ENCODE measurements around the gene RNASEH2B. TPM values are rescaled to one million over a fixed set of nuclear protein-coding genes. Genes with fewer than 3 reads are reported as not detected.

Gene RNASEH2B, protein sequence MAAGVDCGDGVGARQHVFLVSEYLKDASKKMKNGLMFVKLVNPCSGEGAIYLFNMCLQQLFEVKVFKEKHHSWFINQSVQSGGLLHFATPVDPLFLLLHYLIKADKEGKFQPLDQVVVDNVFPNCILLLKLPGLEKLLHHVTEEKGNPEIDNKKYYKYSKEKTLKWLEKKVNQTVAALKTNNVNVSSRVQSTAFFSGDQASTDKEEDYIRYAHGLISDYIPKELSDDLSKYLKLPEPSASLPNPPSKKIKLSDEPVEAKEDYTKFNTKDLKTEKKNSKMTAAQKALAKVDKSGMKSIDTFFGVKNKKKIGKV
- 10 to 100 TPM; 19.7 to 43.1 (median 33.8) TPM for polyA plus RNA-seq
- long read RNA-seq, donor 1: 0 reads
- long read RNA-seq, donor 2, full-length matches to known transcripts: 8 of 8 reads
- long read RNA-seq, donor 2, partial matches to known transcripts: 0 of 8 reads
- long read RNA-seq, donor 2, other reads (novel, unspliced or antisense): 0 of 8 reads
- long read RNA-seq, donor 3, full-length matches to known transcripts: 10 of 10 reads
- long read RNA-seq, donor 3, partial matches to known transcripts: 0 of 10 reads
- long read RNA-seq, donor 3, other reads (novel, unspliced or antisense): 0 of 10 reads
- long read RNA-seq, donor 4: 0 reads
- long read RNA-seq, donor 5, full-length matches to known transcripts: 1 of 1 reads
- long read RNA-seq, donor 5, partial matches to known transcripts: 0 of 1 reads
- long read RNA-seq, donor 5, other reads (novel, unspliced or antisense): 0 of 1 reads
- long read RNA-seq, donor 6, transcript RNASEH2B-201 (11 exons, 1,629 nt): major isoform, 5 of 11 reads
- long read RNA-seq, donor 6, partial matches to known transcripts: 0 of 11 reads
- long read RNA-seq, donor 6, other reads (novel, unspliced or antisense): 0 of 11 reads
- long read RNA-seq, donor 7: 0 reads
- long read RNA-seq, donor 8, partial matches to known transcripts: 0 of 1 reads
- long read RNA-seq, donor 8, other reads (novel, unspliced or antisense): 0 of 1 reads
- long read RNA-seq, donor 9, partial matches to known transcripts: 0 of 4 reads
- long read RNA-seq, donor 9, other reads (novel, unspliced or antisense): 0 of 4 reads
- long read RNA-seq, donor 10, full-length matches to known transcripts: 21 of 21 reads
- long read RNA-seq, donor 10, partial matches to known transcripts: 0 of 21 reads
- long read RNA-seq, donor 10, other reads (novel, unspliced or antisense): 0 of 21 reads

DNA sequence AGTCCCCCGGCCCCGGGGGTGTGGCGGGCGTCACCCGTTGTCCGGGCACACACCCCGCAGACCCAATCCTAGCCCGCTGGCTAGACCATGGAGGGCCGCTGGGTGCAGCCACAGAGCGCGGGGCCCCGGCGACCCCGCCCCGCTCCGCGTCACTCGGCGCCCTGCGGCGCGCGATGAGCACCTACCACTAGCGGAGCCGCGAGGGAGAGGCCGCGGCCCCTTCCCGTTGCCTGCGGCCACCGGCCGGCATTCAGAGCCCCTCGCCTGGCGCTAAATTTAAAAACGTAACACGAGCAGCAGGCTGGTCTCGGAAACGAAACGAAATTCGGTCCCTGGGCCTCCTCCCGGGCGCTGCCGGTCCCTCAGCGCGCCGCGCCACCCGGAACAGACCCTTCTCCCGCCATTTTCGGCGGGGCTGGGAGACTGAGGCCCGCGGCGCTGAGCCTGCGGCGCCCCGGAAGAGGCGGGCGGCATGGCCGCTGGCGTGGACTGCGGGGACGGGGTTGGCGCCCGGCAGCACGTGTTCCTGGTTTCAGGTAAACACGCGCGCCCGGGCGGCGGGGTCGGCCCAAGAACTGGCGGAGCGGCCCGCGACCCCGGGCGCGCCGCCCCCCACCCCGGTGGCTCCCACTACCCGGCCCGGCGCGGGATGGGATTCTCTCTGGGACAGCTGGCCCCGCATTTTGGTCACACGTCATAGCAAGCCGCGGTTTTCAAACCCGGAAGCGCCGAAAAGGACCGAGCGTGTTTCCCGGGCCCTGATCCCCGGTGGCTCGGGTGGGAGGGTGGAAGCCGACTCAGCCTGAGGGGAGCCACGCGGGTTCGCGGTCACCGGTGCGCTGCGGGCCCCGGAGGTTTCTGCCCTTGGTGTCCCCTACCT lies at the start of gene RNASEH2B:
Gene RNASEH2B, plus strand, starts transcription at position 187 of the 880 bp plus-strand sequence. Its CDS starts 286 bp downstream, at position 473.
- FAIRE-seq (no peak), DNase-seq (peak; percentile 69 to 88)
- peaks cover 0 to 17% (median 5%) of the 10 kb centered on the region in 3 donors for H3K4me1 ChIP-seq (ENCODE audit: control insufficient read depth in 3 of 3, insufficient read depth in 2 of 3, low read depth in 1 of 3, low read length in 2 of 3)
- peak within 1 kb of the TSS; percentile 84 to 96 (median 89) for H3K27ac ChIP-seq (ENCODE audit: low read depth in 1 of 3, low read length in 2 of 3)
- WGBS, 3 donors: 0% methylated on average over 86 to 107 of the region's 107 CpGs
- H3K4me3 ChIP-seq (ENCODE audit: low read depth in 1 of 3, low read length in 3 of 3): peak within 1 kb of the TSS; percentile 74 to 95 (median 75)
- no peaks in the 10 kb centered on the region for H3K9me3 ChIP-seq (ENCODE audit: control insufficient read depth in 2 of 2, insufficient read depth in 1 of 2, low read depth in 1 of 2, low read length in 1 of 2)
- no peaks in the 10 kb centered on the region for H3K27me3 ChIP-seq (ENCODE audit: control insufficient read depth in 3 of 3, insufficient read depth in 3 of 3, low read length in 3 of 3)
- no peaks in the 10 kb centered on the region for H3K36me3 ChIP-seq (ENCODE audit: control insufficient read depth in 3 of 3, insufficient read depth in 2 of 3, low read depth in 1 of 3, low read length in 3 of 3)

DNA sequence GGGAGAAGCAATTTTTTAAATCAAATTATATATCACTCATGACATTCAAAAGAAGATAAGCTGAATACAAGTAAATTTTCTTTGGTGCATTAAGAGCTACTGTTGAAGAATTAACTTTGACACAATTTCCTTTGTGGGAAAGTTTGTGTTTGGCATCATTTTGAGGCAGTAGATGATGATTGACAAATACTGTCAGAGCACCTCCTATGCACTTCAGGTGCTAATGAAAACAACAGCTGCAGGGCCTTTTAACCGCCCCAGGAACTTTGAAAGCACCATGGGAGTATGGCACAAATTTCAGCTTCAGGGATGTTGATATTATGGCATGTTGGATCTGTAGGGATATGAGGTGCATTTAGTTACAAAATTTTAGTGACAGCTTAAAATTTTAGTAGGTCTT lies 45.1 kb upstream of the RNASEH2B start:
- H3K9me3 ChIP-seq (ENCODE audit: control insufficient read depth in 2 of 2, insufficient read depth in 1 of 2, low read depth in 1 of 2, low read length in 1 of 2): no peaks in the 10 kb centered on the region
- no peaks in the 10 kb centered on the region for H3K36me3 ChIP-seq (ENCODE audit: control insufficient read depth in 3 of 3, insufficient read depth in 2 of 3, low read depth in 1 of 3, low read length in 3 of 3)
- FAIRE-seq (no peak), DNase-seq (no peak)
- H3K4me1 ChIP-seq (ENCODE audit: control insufficient read depth in 3 of 3, insufficient read depth in 2 of 3, low read depth in 1 of 3, low read length in 2 of 3): no peaks in the 10 kb centered on the region
- peaks cover 0 to 2% (median 0%) of the 10 kb centered on the region in 3 donors for H3K27me3 ChIP-seq (ENCODE audit: control insufficient read depth in 3 of 3, insufficient read depth in 3 of 3, low read length in 3 of 3)
- 90 to 99% (median 94%) methylated on average over 1 of the region's 1 CpG for WGBS, 3 donors
- no peak overlapping the region for H3K27ac ChIP-seq (ENCODE audit: low read depth in 1 of 3, low read length in 2 of 3)
- H3K4me3 ChIP-seq (ENCODE audit: low read depth in 1 of 3, low read length in 3 of 3): no peak overlapping the region

DNA sequence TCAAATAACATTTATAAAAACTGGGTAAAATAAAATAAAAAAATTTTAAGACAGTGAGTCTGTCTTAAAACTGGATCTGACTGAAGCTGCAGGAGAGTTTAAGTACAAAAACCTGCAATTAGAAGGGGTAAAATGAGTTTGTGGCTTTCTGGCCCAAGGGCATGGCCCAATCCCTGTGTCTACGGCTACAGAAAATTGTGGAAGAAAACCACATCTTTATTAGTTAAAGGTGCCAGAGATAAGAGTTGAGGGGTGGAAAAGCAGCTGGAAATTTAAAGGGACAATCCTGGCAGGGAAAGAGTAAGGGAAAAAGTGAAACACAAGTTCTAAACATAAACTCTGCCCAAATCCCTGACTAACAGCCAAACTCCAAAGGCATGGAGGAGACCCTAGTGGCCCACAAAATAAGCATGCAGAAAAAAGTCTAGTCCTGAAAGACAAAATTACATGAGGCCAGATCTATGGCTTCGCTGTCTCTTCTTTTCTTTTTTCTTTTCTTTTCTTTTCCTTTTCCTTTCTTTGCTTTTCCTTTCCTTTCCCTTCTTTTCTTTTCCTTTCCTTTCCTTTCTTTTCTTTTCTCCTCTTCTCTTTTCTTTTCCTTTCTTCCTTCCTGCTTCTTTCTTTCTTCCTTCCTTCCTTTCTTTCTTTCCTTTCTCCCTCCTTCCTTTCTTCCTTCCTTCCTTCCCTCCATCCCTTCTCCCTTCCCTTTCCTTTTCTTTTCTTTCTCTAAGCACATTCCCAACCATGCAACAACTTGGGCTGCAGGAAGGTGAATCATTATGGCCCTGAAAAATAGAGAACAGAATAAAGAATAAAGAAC lies 42.6 kb upstream of the RNASEH2B start:
- H3K36me3 ChIP-seq (ENCODE audit: control insufficient read depth in 3 of 3, insufficient read depth in 2 of 3, low read depth in 1 of 3, low read length in 3 of 3): no peaks in the 10 kb centered on the region
- no peak overlapping the region for H3K27ac ChIP-seq (ENCODE audit: low read depth in 1 of 3, low read length in 2 of 3)
- no peak for FAIRE-seq

DNA sequence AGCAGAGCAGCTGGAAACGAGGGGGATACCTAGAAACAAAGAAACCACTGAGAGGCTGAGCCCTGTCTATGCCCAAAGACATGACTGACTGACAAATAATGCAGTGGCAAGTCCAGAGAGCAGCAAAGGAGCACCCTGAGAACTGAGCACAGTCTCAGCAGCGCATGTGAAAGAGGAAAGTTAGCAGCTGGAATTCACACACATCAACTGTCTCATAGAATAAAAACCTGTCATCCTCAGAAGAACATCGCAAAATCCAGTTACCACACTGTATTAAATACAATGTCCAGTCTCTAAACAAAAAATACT lies 42.0 kb upstream of the RNASEH2B start:
- no peaks in the 10 kb centered on the region for H3K4me1 ChIP-seq (ENCODE audit: control insufficient read depth in 3 of 3, insufficient read depth in 2 of 3, low read depth in 1 of 3, low read length in 2 of 3)
- H3K27ac ChIP-seq (ENCODE audit: low read depth in 1 of 3, low read length in 2 of 3): no peak overlapping the region
- FAIRE-seq (no peak), DNase-seq (no peak)
- peaks cover 0 to 2% (median 0%) of the 10 kb centered on the region in 3 donors for H3K27me3 ChIP-seq (ENCODE audit: control insufficient read depth in 3 of 3, insufficient read depth in 3 of 3, low read length in 3 of 3)
- no peaks in the 10 kb centered on the region for H3K9me3 ChIP-seq (ENCODE audit: control insufficient read depth in 2 of 2, insufficient read depth in 1 of 2, low read depth in 1 of 2, low read length in 1 of 2)
- no peaks in the 10 kb centered on the region for H3K36me3 ChIP-seq (ENCODE audit: control insufficient read depth in 3 of 3, insufficient read depth in 2 of 3, low read depth in 1 of 3, low read length in 3 of 3)
- H3K4me3 ChIP-seq (ENCODE audit: low read depth in 1 of 3, low read length in 3 of 3): no peak overlapping the region
- 61 to 72% (median 67%) methylated on average over 3 of the region's 3 CpGs for WGBS, 3 donors

More for the DNA sequence above, 42.6 kb upstream of the RNASEH2B start:
- no peak overlapping the region for H3K4me3 ChIP-seq (ENCODE audit: low read depth in 1 of 3, low read length in 3 of 3)
- 73 to 84% (median 77%) methylated on average over 2 of the region's 2 CpGs for WGBS, 3 donors
- H3K9me3 ChIP-seq (ENCODE audit: control insufficient read depth in 2 of 2, insufficient read depth in 1 of 2, low read depth in 1 of 2, low read length in 1 of 2): no peaks in the 10 kb centered on the region
- no peak for DNase-seq
- H3K27me3 ChIP-seq (ENCODE audit: control insufficient read depth in 3 of 3, insufficient read depth in 3 of 3, low read length in 3 of 3): peaks cover 0 to 2% (median 0%) of the 10 kb centered on the region in 3 donors
- no peaks in the 10 kb centered on the region for H3K4me1 ChIP-seq (ENCODE audit: control insufficient read depth in 3 of 3, insufficient read depth in 2 of 3, low read depth in 1 of 3, low read length in 2 of 3)

DNA sequence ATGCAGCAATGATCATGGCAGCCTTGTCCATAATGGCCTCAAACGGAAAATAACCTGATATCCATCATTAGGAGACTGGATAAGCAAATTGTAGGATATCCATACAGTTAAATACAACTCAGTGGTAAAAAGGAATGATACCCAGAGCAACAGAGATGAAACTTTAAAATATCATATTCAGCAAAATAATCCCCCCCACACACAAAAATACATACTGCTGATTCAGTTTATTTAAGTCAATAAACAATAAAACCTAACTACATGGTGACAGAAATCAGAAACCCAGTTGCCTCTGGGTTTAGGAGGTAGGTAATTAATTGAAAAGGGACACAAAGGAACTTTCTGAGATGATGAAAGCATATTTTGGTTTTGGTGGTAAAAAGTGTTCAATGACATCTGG lies 38.2 kb upstream of the RNASEH2B start:
- H3K27me3 ChIP-seq (ENCODE audit: control insufficient read depth in 3 of 3, insufficient read depth in 3 of 3, low read length in 3 of 3): peaks cover 0 to 2% (median 0%) of the 10 kb centered on the region in 3 donors
- H3K4me3 ChIP-seq (ENCODE audit: low read depth in 1 of 3, low read length in 3 of 3): no peak overlapping the region
- H3K27ac ChIP-seq (ENCODE audit: low read depth in 1 of 3, low read length in 2 of 3): no peak overlapping the region
- H3K4me1 ChIP-seq (ENCODE audit: control insufficient read depth in 3 of 3, insufficient read depth in 2 of 3, low read depth in 1 of 3, low read length in 2 of 3): no peaks in the 10 kb centered on the region
- DNase-seq (no peak), FAIRE-seq (no peak)
- H3K9me3 ChIP-seq (ENCODE audit: control insufficient read depth in 2 of 2, insufficient read depth in 1 of 2, low read depth in 1 of 2, low read length in 1 of 2): no peaks in the 10 kb centered on the region
- no peaks in the 10 kb centered on the region for H3K36me3 ChIP-seq (ENCODE audit: control insufficient read depth in 3 of 3, insufficient read depth in 2 of 3, low read depth in 1 of 3, low read length in 3 of 3)
- 75 to 90% (median 84%) methylated on average over 1 of the region's 1 CpG for WGBS, 3 donors

DNA sequence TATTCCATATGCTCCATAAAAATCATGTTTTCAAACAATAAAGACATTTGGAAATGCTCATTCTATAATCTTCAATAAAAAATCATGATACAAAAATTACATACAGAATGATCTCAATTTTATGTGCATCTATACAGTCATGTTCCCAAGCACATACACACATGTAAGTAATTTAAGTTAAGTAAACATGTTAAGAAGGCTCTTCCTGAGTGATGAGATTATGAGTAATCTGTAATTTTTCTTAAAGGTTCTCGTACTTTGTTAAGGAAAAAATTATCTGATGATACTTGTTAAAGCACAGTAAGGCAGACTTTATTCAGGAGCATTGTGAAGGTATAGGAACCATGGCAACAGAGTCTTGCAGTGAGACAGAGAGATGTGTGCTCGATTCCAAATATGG lies 36.1 kb upstream of the RNASEH2B start:
- no peaks in the 10 kb centered on the region for H3K4me1 ChIP-seq (ENCODE audit: control insufficient read depth in 3 of 3, insufficient read depth in 2 of 3, low read depth in 1 of 3, low read length in 2 of 3)
- no peak for FAIRE-seq

DNA sequence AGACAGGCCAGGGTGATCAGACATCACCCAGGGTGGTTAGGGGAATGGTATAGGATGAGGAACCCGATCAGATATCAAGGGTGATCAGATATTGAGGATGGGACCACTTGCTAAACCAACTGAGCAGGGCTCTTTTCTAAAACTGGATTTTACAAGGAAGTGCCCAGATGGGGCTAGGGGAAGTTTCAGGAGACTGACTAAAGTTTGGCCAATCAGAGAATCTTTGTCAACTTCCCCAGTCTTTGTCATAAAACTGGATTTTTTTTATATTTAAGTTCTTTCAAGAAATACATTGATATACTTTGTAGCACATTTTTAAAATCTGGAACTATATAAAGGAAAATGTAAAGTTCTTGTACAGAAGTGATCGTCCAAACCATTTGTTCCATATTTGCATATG lies 35.6 kb upstream of the RNASEH2B start:
- DNase-seq: no peak
- no peaks in the 10 kb centered on the region for H3K36me3 ChIP-seq (ENCODE audit: control insufficient read depth in 3 of 3, insufficient read depth in 2 of 3, low read depth in 1 of 3, low read length in 3 of 3)
- no peaks in the 10 kb centered on the region for H3K4me1 ChIP-seq (ENCODE audit: control insufficient read depth in 3 of 3, insufficient read depth in 2 of 3, low read depth in 1 of 3, low read length in 2 of 3)
- WGBS, 3 donors: 87 to 95% (median 91%) methylated on average over 2 of the region's 2 CpGs
- no peak overlapping the region for H3K4me3 ChIP-seq (ENCODE audit: low read depth in 1 of 3, low read length in 3 of 3)
- no peak overlapping the region for H3K27ac ChIP-seq (ENCODE audit: low read depth in 1 of 3, low read length in 2 of 3)
- H3K9me3 ChIP-seq (ENCODE audit: control insufficient read depth in 2 of 2, insufficient read depth in 1 of 2, low read depth in 1 of 2, low read length in 1 of 2): no peaks in the 10 kb centered on the region
- no peak for FAIRE-seq
- no peaks in the 10 kb centered on the region for H3K27me3 ChIP-seq (ENCODE audit: control insufficient read depth in 3 of 3, insufficient read depth in 3 of 3, low read length in 3 of 3)

More for the DNA sequence above, 36.1 kb upstream of the RNASEH2B start:
- Histone ChIP-seq H3K9me3 (ENCODE audit: control insufficient read depth in 2 of 2, insufficient read depth in 1 of 2, low read depth in 1 of 2, low read length in 1 of 2) (no peaks in the 10 kb centered on the region), H3K36me3 (ENCODE audit: control insufficient read depth in 3 of 3, insufficient read depth in 2 of 3, low read depth in 1 of 3, low read length in 3 of 3) (no peaks in the 10 kb centered on the region), H3K27ac (ENCODE audit: low read depth in 1 of 3, low read length in 2 of 3) (no peak overlapping the region), H3K27me3 (ENCODE audit: control insufficient read depth in 3 of 3, insufficient read depth in 3 of 3, low read length in 3 of 3) (no peaks in the 10 kb centered on the region), H3K4me3 (ENCODE audit: low read depth in 1 of 3, low read length in 3 of 3) (no peak overlapping the region)
- DNase-seq: no peak
- WGBS, 3 donors: 57 to 69% (median 67%) methylated on average over 2 of the region's 2 CpGs
